Astrocyte (in vitro differentiated cells and primary cell): ENCODE results near the gene CLCN3. TPM values are rescaled to one million over a fixed set of nuclear protein-coding genes. Genes with fewer than 3 reads are reported as not detected.

Source experiments
- DNase-seq: peaks from one replicate; pipeline ENCODE4 v3.0.0-alpha.2; 2010; ENCODE audit warnings: low read depth
- FAIRE-seq: peaks from 2 replicates; lab custom pipeline; 2011; peaks lifted over from hg19 to GRCh38; lab: Jason Lieb, UNC
- H2AFZ ChIP-seq: 2 replicates; pipeline ENCODE4 v1.6.0; 2012; ENCODE audit warnings: low read depth, low read length, inconsistent platforms
- H3K27ac ChIP-seq: 2 replicates; pipeline ENCODE4 v1.5.1; 2011; ENCODE audit warnings: low read depth, low read length, inconsistent platforms
- H3K27me3 ChIP-seq: 2 replicates; pipeline ENCODE4 v1.6.0; 2011; ENCODE audit warnings: low read length, inconsistent platforms; ENCODE audit not compliant: insufficient read depth
- H3K36me3 ChIP-seq: 2 replicates; pipeline ENCODE4 v1.5.1; 2011; ENCODE audit warnings: low read length, inconsistent platforms; ENCODE audit not compliant: insufficient read depth
- H3K4me1 ChIP-seq: 2 replicates; pipeline ENCODE4 v1.5.1; 2011; ENCODE audit warnings: low read length, inconsistent platforms; ENCODE audit not compliant: insufficient read depth
- H3K4me2 ChIP-seq: 2 replicates; pipeline ENCODE4 v1.6.0; 2012; ENCODE audit warnings: low read length, inconsistent platforms
- H3K4me3 ChIP-seq: 2 replicates; pipeline ENCODE4 v1.5.1; 2011; ENCODE audit warnings: low read depth, mild to moderate bottlenecking, low read length, inconsistent platforms; ENCODE audit not compliant: insufficient read depth
- H3K79me2 ChIP-seq: 2 replicates; pipeline ENCODE4 v1.6.0; 2012; ENCODE audit warnings: mild to moderate bottlenecking, low read length, inconsistent platforms; ENCODE audit not compliant: insufficient read depth
- H3K9ac ChIP-seq: 2 replicates; pipeline ENCODE4 v1.6.0; 2012; ENCODE audit warnings: mild to moderate bottlenecking, low read length, inconsistent platforms
- H3K9me3 ChIP-seq: 2 replicates; pipeline ENCODE4 v1.5.1; 2012; ENCODE audit warnings: low read depth, mild to moderate bottlenecking, low read length, inconsistent platforms; ENCODE audit not compliant: insufficient read depth
- H4K20me1 ChIP-seq: 2 replicates; pipeline ENCODE4 v1.6.0; 2012; ENCODE audit warnings: low read length, inconsistent platforms; ENCODE audit not compliant: insufficient read depth
- H3K27ac Mint-ChIP-seq: one replicate; pipeline ENCODE4 v1.8.0; 2021; ENCODE audit warnings: mild to moderate bottlenecking, mixed read lengths; ENCODE audit not compliant: unreplicated experiment
- H3K27me3 Mint-ChIP-seq: one replicate; pipeline ENCODE4 v1.8.0; 2021; ENCODE audit warnings: low read depth, mixed read lengths; ENCODE audit not compliant: unreplicated experiment
- H3K36me3 Mint-ChIP-seq: one replicate; pipeline ENCODE4 v1.8.0; 2021; ENCODE audit warnings: low read depth, mixed read lengths; ENCODE audit not compliant: unreplicated experiment
- H3K4me1 Mint-ChIP-seq: one replicate; pipeline ENCODE4 v1.8.0; 2021; ENCODE audit warnings: low read depth, mixed read lengths; ENCODE audit not compliant: unreplicated experiment
- H3K4me3 Mint-ChIP-seq: one replicate; pipeline ENCODE4 v1.8.0; 2021; ENCODE audit warnings: mild to moderate bottlenecking, moderate library complexity, mixed read lengths; ENCODE audit not compliant: unreplicated experiment
- H3K9me3 Mint-ChIP-seq: one replicate; pipeline ENCODE4 v1.8.0; 2021; ENCODE audit warnings: mild to moderate bottlenecking, mixed read lengths; ENCODE audit not compliant: unreplicated experiment
- CTCF ChIP-seq: IDR thresholded peaks from 2 replicates; pipeline ENCODE4 v1.5.1; 2011; ENCODE audit warnings: low read depth, mild to moderate bottlenecking, inconsistent platforms, low read length, moderate library complexity; ENCODE audit not compliant: insufficient read depth
- EZH2 ChIP-seq: IDR thresholded peaks from 2 replicates; pipeline ENCODE4 v1.6.1; 2012; ENCODE audit warnings: mild to moderate bottlenecking, low read length, inconsistent platforms; ENCODE audit not compliant: insufficient read depth
- total RNA-seq: library from RNA; stranded (reverse); gene quantifications from 2 replicates; pipeline ENCODE4 v1.2.1, GENCODE V29; 2021

Gene CLCN3
- total RNA-seq, 1 donor from 2014 or later: 51.1 TPM

GRCh38 chr4:169665046-169665737 lies 44.8 kb downstream of the CLCN3 start:
- FAIRE-seq (no peak), DNase-seq (no peak)
- Histone ChIP-seq H3K4me1 (peaks cover 13% of the 10 kb centered on the region), H3K9me3 (no peaks in the 10 kb centered on the region), H2AFZ (no peak overlapping the region), H3K79me2 (peaks cover 32% of the 10 kb centered on the region), H3K9ac (no peak overlapping the region), H3K27me3 (no peaks in the 10 kb centered on the region), H4K20me1 (peaks cover 3% of the 10 kb centered on the region), H3K4me2 (peak overlapping the region; percentile 13), H3K4me3 (no peak overlapping the region), H3K36me3 (no peaks in the 10 kb centered on the region), H3K27ac (no peak overlapping the region)
- Mint-ChIP-seq H3K27me3 (no peaks in the 10 kb centered on the region), H3K4me1 (peaks cover 21% of the 10 kb centered on the region), H3K4me3 (no peak overlapping the region), H3K27ac (no peak overlapping the region), H3K9me3 (no peaks in the 10 kb centered on the region), H3K36me3 (peaks cover 6% of the 10 kb centered on the region)
- TF ChIP-seq CTCF (no peak), EZH2 (no peak)

GRCh38 chr4:169668069-169668721 lies 47.8 kb downstream of the CLCN3 start:
- no peak overlapping the region for H3K27ac ChIP-seq
- DNase-seq: no peak
- Mint-ChIP-seq H3K27ac (no peak overlapping the region), H3K4me1 (peaks cover 13% of the 10 kb centered on the region), H3K4me3 (no peak overlapping the region), H3K27me3 (no peaks in the 10 kb centered on the region), H3K36me3 (peaks cover 11% of the 10 kb centered on the region), H3K9me3 (no peaks in the 10 kb centered on the region)
- no peak overlapping the region for H3K9ac ChIP-seq
- no peaks in the 10 kb centered on the region for H3K9me3 ChIP-seq
- peaks cover 13% of the 10 kb centered on the region for H3K4me1 ChIP-seq
- H3K4me3 ChIP-seq: no peak overlapping the region
- H4K20me1 ChIP-seq: peaks cover 8% of the 10 kb centered on the region
- no peaks in the 10 kb centered on the region for H3K27me3 ChIP-seq
- TF ChIP-seq CTCF (no peak), EZH2 (no peak)
- no peaks in the 10 kb centered on the region for H3K36me3 ChIP-seq
- no peak overlapping the region for H2AFZ ChIP-seq
- FAIRE-seq: no peak
- H3K79me2 ChIP-seq: peaks cover 19% of the 10 kb centered on the region
- no peak overlapping the region for H3K4me2 ChIP-seq

- no peaks in the 10 kb centered on the region for H3K4me1 Mint-ChIP-seq
- H3K27me3 Mint-ChIP-seq: no peaks in the 10 kb centered on the region
- Histone ChIP-seq H3K4me1 (no peaks in the 10 kb centered on the region), H3K4me3 (no peak overlapping the region), H3K4me2 (no peak overlapping the region), H3K36me3 (no peaks in the 10 kb centered on the region), H3K27ac (no peak overlapping the region), H2AFZ (no peak overlapping the region), H4K20me1 (peaks cover 4% of the 10 kb centered on the region), H3K79me2 (peaks cover 4% of the 10 kb centered on the region), H3K9me3 (no peaks in the 10 kb centered on the region), H3K27me3 (no peaks in the 10 kb centered on the region), H3K9ac (no peak overlapping the region)
- H3K4me3 Mint-ChIP-seq: no peak overlapping the region
- FAIRE-seq (no peak), DNase-seq (no peak)
- TF ChIP-seq CTCF (no peak), EZH2 (no peak)
- H3K36me3 Mint-ChIP-seq: peaks cover 9% of the 10 kb centered on the region
- H3K27ac Mint-ChIP-seq: no peak overlapping the region
- no peaks in the 10 kb centered on the region for H3K9me3 Mint-ChIP-seq
Measured at GRCh38 chr4:169675825-169676224, 55.4 kb downstream of the CLCN3 start.
